Activated CD8-positive, alpha-beta T cell treated with anti-CD3 and anti-CD28 coated beads for 36 hours (primary cell): ENCODE measurements around the gene CD276. TPM values are rescaled to one million over a fixed set of nuclear protein-coding genes. Genes with fewer than 3 reads are reported as not detected.

Source experiments
- total RNA-seq, 2 experiments: library from RNA; stranded (reverse); gene quantifications; one replicate each; pipeline ENCODE4 v1.2.3, GENCODE V29; 2021

CD276 gene
- total RNA-seq, 2 experiments from 2014 or later: 0.31 to 0.45 TPM

Other genes starting within 250 kb of the CD276 start
- gene REC114, start 241.2 kb upstream of the CD276 start, total RNA-seq: not detected
- gene NPTN, start 51.0 kb upstream of the CD276 start, total RNA-seq: 10 to 100 TPM; 27.4 to 33.6 TPM
- not detected for gene INSYN1, start 69.0 kb downstream of the CD276 start, total RNA-seq
- not detected for gene TBC1D21, start 189.2 kb downstream of the CD276 start, total RNA-seq
- 1 to 10 TPM; 1.6 to 2.8 TPM for gene LOXL1, start 242.1 kb downstream of the CD276 start, total RNA-seq